ENCODE data around the gene C2orf80.

The C2orf80 gene

GRCh38 chr2:208195531-208195930 is 5.7 kb upstream of the C2orf80 start:
- Histone ChIP-seq H2AFZ (ENCODE audit: low read length) (no peak overlapping the region), H4K20me1 (ENCODE audit: insufficient read depth, low read length) (no peaks in the 10 kb centered on the region), H3K4me1 (ENCODE audit: insufficient read depth, low read length, severe bottlenecking) (no peaks in the 10 kb centered on the region), H3K27me3 (ENCODE audit: insufficient read depth, low read length) (no peaks in the 10 kb centered on the region), H3K9me2 (ENCODE audit: low read depth, low read length) (no peaks in the 10 kb centered on the region), H3F3A (ENCODE audit: insufficient read depth, low read length) (no peaks in the 10 kb centered on the region), H3K36me3 (ENCODE audit: insufficient read depth, low read length) (no peaks in the 10 kb centered on the region), H3K4me3 (ENCODE audit: low read depth, low read length, poor library complexity, severe bottlenecking) (no peak overlapping the region), H3K27ac (ENCODE audit: low read depth, low read length, poor library complexity, severe bottlenecking) (no peak overlapping the region), H3K9ac (ENCODE audit: low read length) (no peak overlapping the region), H3K79me2 (ENCODE audit: insufficient read depth, low read length) (no peaks in the 10 kb centered on the region), H3K4me2 (ENCODE audit: low read length) (no peak overlapping the region), H3K9me3 (ENCODE audit: low read length) (no peaks in the 10 kb centered on the region)
- TF ChIP-seq CTCF (IDR thresholded peaks at IDR 0.05; ENCODE audit: low read length) (no peak), EZH2 (IDR thresholded peaks at IDR 0.05; ENCODE audit: borderline replicate concordance, low read length) (no peak)

- Histone ChIP-seq H3K27me3 (ENCODE audit: insufficient read depth, low read length) (no peaks in the 10 kb centered on the region), H3K9me3 (ENCODE audit: low read length) (no peaks in the 10 kb centered on the region), H3K79me2 (ENCODE audit: insufficient read depth, low read length) (no peaks in the 10 kb centered on the region), H3K4me2 (ENCODE audit: low read length) (no peak overlapping the region), H3K4me1 (ENCODE audit: insufficient read depth, low read length, severe bottlenecking) (no peaks in the 10 kb centered on the region), H3K36me3 (ENCODE audit: insufficient read depth, low read length) (no peaks in the 10 kb centered on the region), H3K9me2 (ENCODE audit: low read depth, low read length) (no peaks in the 10 kb centered on the region), H3K27ac (ENCODE audit: low read depth, low read length, poor library complexity, severe bottlenecking) (no peak overlapping the region), H3K9ac (ENCODE audit: low read length) (no peak overlapping the region), H4K20me1 (ENCODE audit: insufficient read depth, low read length) (no peaks in the 10 kb centered on the region), H2AFZ (ENCODE audit: low read length) (no peak overlapping the region), H3F3A (ENCODE audit: insufficient read depth, low read length) (no peaks in the 10 kb centered on the region), H3K4me3 (ENCODE audit: low read depth, low read length, poor library complexity, severe bottlenecking) (no peak overlapping the region)
- TF ChIP-seq EZH2 (IDR thresholded peaks at IDR 0.05; ENCODE audit: borderline replicate concordance, low read length) (no peak), CTCF (IDR thresholded peaks at IDR 0.05; ENCODE audit: low read length) (no peak)
Observed at GRCh38 chr2:208192611-208193236, 2.9 kb upstream of the C2orf80 start.

- no peak overlapping the region for H3K27ac ChIP-seq (ENCODE audit: low read depth, low read length, poor library complexity, severe bottlenecking)
- TF ChIP-seq EZH2 (IDR thresholded peaks at IDR 0.05; ENCODE audit: borderline replicate concordance, low read length) (no peak), CTCF (IDR thresholded peaks at IDR 0.05; ENCODE audit: low read length) (no peak)
Observed at GRCh38 chr2:208189069-208189809, 591 bp downstream of the C2orf80 start.

More at GRCh38 chr2:208189069-208189809, 591 bp downstream of the C2orf80 start:
- Histone ChIP-seq H3F3A (ENCODE audit: insufficient read depth, low read length) (no peaks in the 10 kb centered on the region), H4K20me1 (ENCODE audit: insufficient read depth, low read length) (no peaks in the 10 kb centered on the region), H3K27me3 (ENCODE audit: insufficient read depth, low read length) (no peaks in the 10 kb centered on the region), H3K4me2 (ENCODE audit: low read length) (no peak overlapping the region), H3K36me3 (ENCODE audit: insufficient read depth, low read length) (no peaks in the 10 kb centered on the region), H3K9me2 (ENCODE audit: low read depth, low read length) (no peaks in the 10 kb centered on the region), H3K4me3 (ENCODE audit: low read depth, low read length, poor library complexity, severe bottlenecking) (no peak overlapping the region), H2AFZ (ENCODE audit: low read length) (no peak overlapping the region), H3K9ac (ENCODE audit: low read length) (no peak overlapping the region), H3K79me2 (ENCODE audit: insufficient read depth, low read length) (no peaks in the 10 kb centered on the region), H3K9me3 (ENCODE audit: low read length) (no peaks in the 10 kb centered on the region), H3K4me1 (ENCODE audit: insufficient read depth, low read length, severe bottlenecking) (no peaks in the 10 kb centered on the region)

Measured in OCI-LY1 (cell line).